SU-DHL-6 (cell line): ENCODE measurements around the gene ATP13A4.

Experiments used
- CTCF ChIP-seq: fragments of 200-600 bp; sonication (generic); IDR thresholded peaks from one replicate; pipeline ENCODE4 v1.5.1; 2017; ENCODE audit warnings: antibody characterized with exemption, mild to moderate bottlenecking, low read length, moderate library complexity; ENCODE audit not compliant: insufficient read depth, poor library complexity, severe bottlenecking
- EZH2phosphoT487 ChIP-seq: fragments of 200-600 bp; sonication (generic), shearing (Covaris generic); conservative IDR thresholded peaks from 2 replicates; pipeline ENCODE4 v1.6.1; 2018; ENCODE audit warnings: mild to moderate bottlenecking, antibody characterized with exemption, low read length, moderate library complexity, mixed read lengths

- TF ChIP-seq CTCF (no peak), EZH2phosphoT487 (no peak)
Measured at GRCh38 chr3:193599393-193599792, 44.7 kb upstream of the ATP13A4 start.
